KMS-11 (cell line): Measurements from ENCODE around the gene RPN1.

Experiments used
- H2AFZ ChIP-seq: fragments of 200-600 bp; sonication (generic); 2 replicates; pipeline ENCODE4 v1.6.1; 2016; ENCODE audit warnings: antibody characterized with exemption, mixed run types, low read depth
- H3K27ac ChIP-seq: fragments of 200-600 bp; sonication (generic); 2 replicates; pipeline ENCODE4 v1.6.1; 2016; ENCODE audit warnings: mild to moderate bottlenecking, mixed run types
- H3K27me3 ChIP-seq: fragments of 200-600 bp; sonication (generic); 2 replicates; pipeline ENCODE4 v1.6.1; 2017; ENCODE audit warnings: mild to moderate bottlenecking, low read depth, mixed run types, moderate library complexity; ENCODE audit not compliant: insufficient read depth
- H3K36me3 ChIP-seq: fragments of 200-600 bp; sonication (generic); 2 replicates; pipeline ENCODE4 v1.6.1; 2017; ENCODE audit warnings: mild to moderate bottlenecking, mixed run types; ENCODE audit not compliant: insufficient read depth
- H3K4me1 ChIP-seq: fragments of 200-600 bp; sonication (generic); 2 replicates; pipeline ENCODE4 v1.6.1; 2016; ENCODE audit warnings: mild to moderate bottlenecking, low read depth, mixed run types; ENCODE audit not compliant: poor library complexity, severe bottlenecking
- H3K4me2 ChIP-seq: fragments of 200-600 bp; sonication (generic); 2 replicates; pipeline ENCODE4 v1.7.0; 2016; ENCODE audit warnings: mild to moderate bottlenecking, mixed run types
- H3K4me3 ChIP-seq: fragments of 200-600 bp; sonication (generic); IDR thresholded peaks from 2 replicates; pipeline ENCODE4 v1.6.1; 2017; ENCODE audit warnings: low read depth, low read length, mixed read lengths; ENCODE audit not compliant: insufficient read depth
- H3K79me2 ChIP-seq: fragments of 200-600 bp; sonication (generic); 2 replicates; pipeline ENCODE4 v1.6.1; 2016; ENCODE audit warnings: low read depth, mixed run types; ENCODE audit not compliant: insufficient read depth
- H3K9ac ChIP-seq: fragments of 200-600 bp; sonication (generic); 2 replicates; pipeline ENCODE4 v1.6.1; 2016; ENCODE audit warnings: mild to moderate bottlenecking, mixed run types
- H4K20me1 ChIP-seq: fragments of 200-600 bp; sonication (generic); 2 replicates; pipeline ENCODE4 v1.6.1; 2016; ENCODE audit warnings: mild to moderate bottlenecking, mixed run types; ENCODE audit not compliant: insufficient read depth
- TF ChIP-seq, protein P1 (sequence below): fragments of 200-600 bp; sonication (generic); conservative IDR thresholded peaks from 2 replicates; pipeline ENCODE4 v1.6.1; 2017; ENCODE audit warnings: low read depth, mild to moderate bottlenecking, antibody characterized with exemption, low read length, moderate library complexity, mixed read lengths

RPN1 gene

DNA sequence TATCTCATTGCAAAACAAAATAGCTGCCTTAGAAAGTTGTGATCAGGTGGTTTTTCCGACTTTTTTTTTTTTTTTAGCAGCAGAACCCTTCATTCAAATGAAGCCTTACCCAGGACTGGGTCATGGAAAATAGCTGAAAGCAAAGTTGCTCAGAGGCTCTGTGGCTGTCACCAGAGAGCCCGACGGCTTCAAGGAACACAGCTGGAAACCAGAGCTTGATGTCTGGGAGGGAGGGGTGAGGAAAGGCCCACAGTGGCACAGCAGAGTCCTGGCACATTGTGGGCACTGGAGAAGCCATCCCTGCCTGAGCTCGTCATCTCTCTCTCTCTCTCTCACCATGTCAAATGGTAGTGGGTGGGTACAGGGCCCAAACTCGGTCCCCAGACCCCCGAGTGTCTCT is 77.5 kb downstream of the RPN1 start:
- Histone ChIP-seq H3K4me2 (no peak overlapping the region), H4K20me1 (no peaks in the 10 kb centered on the region), H3K9ac (no peak overlapping the region), H3K36me3 (no peaks in the 10 kb centered on the region), H3K27me3 (no peaks in the 10 kb centered on the region; the same call in 1 of the 2 replicates), H2AFZ (no peak overlapping the region), H3K4me3 (no peak overlapping the region), H3K27ac (no peak overlapping the region), H3K79me2 (no peaks in the 10 kb centered on the region), H3K4me1 (no peaks in the 10 kb centered on the region)
- TF ChIP-seq, protein P1, sequence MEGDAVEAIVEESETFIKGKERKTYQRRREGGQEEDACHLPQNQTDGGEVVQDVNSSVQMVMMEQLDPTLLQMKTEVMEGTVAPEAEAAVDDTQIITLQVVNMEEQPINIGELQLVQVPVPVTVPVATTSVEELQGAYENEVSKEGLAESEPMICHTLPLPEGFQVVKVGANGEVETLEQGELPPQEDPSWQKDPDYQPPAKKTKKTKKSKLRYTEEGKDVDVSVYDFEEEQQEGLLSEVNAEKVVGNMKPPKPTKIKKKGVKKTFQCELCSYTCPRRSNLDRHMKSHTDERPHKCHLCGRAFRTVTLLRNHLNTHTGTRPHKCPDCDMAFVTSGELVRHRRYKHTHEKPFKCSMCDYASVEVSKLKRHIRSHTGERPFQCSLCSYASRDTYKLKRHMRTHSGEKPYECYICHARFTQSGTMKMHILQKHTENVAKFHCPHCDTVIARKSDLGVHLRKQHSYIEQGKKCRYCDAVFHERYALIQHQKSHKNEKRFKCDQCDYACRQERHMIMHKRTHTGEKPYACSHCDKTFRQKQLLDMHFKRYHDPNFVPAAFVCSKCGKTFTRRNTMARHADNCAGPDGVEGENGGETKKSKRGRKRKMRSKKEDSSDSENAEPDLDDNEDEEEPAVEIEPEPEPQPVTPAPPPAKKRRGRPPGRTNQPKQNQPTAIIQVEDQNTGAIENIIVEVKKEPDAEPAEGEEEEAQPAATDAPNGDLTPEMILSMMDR = no peak

DNA sequence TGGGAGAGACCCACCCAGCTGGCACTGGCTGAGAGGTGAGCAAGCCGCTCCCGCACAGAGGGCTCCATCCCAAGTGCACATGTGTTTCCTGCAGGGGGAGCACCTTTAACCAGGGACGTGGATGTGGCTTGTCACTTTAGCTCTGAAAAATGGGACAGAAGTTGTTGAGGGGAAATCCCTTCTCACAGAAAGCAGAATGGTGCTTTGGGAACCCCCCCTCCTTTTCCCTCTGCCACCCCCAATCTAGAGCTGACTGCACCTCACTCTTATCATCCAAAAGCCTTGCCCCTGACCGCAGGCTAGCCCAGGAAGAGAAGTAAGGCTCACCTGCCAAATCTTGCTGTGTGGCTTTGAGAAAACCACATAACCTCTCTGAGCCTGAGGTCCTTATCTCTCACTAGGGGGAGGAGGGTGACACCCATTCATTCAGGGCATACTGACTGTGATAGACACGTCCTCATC is 77.9 kb downstream of the RPN1 start:
- H3K9ac ChIP-seq = no peak overlapping the region
- no peaks in the 10 kb centered on the region for H4K20me1 ChIP-seq
- no peak overlapping the region for H3K4me3 ChIP-seq
- no peaks in the 10 kb centered on the region for H3K36me3 ChIP-seq
- H3K79me2 ChIP-seq = no peaks in the 10 kb centered on the region
- TF ChIP-seq, protein P1 = 0 out of 2 replicates have a peak, but pooled peaks have one; percentile 41
- no peaks in the 10 kb centered on the region; the same call in 1 of the 2 replicates for H3K27me3 ChIP-seq
- no peaks in the 10 kb centered on the region for H3K4me1 ChIP-seq
- no peak overlapping the region for H2AFZ ChIP-seq
- no peak overlapping the region for H3K27ac ChIP-seq
- no peak overlapping the region for H3K4me2 ChIP-seq

DNA sequence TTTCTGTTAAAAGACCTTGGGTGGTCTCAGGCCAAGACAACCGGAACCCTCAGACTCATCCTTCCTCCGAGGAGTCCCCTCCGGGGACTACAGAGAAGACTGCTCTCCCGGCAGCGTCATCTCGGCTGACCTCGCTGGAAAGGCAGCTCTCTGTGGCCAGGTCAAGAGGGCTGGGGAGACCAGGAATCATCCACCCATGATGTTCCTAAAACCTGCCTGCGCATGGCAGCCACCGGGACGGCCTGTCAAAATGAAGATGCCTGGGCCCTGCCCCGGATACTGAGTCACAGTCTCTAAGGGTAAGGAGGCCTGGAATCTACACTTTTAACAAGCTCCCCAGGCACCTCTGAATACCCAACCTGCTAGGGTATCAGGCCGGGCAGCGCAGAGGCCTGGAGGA is 78.6 kb downstream of the RPN1 start:
- H3K4me1 ChIP-seq = no peaks in the 10 kb centered on the region
- no peaks in the 10 kb centered on the region for H4K20me1 ChIP-seq
- no peak overlapping the region for H2AFZ ChIP-seq
- TF ChIP-seq, protein P1 = no peak
- H3K4me3 ChIP-seq = no peak overlapping the region
- H3K9ac ChIP-seq = no peak overlapping the region
- no peak overlapping the region for H3K27ac ChIP-seq
- no peaks in the 10 kb centered on the region; the same call in 1 of the 2 replicates for H3K27me3 ChIP-seq
- no peaks in the 10 kb centered on the region for H3K79me2 ChIP-seq
- no peak overlapping the region for H3K4me2 ChIP-seq
- H3K36me3 ChIP-seq = no peaks in the 10 kb centered on the region
